Activated CD4-positive, alpha-beta T cell treated with anti-CD3 and anti-CD28 coated beads, Interleukin-2, amount 50 U/mL, for 4 hours (primary cell): Measurements from ENCODE around the gene DHRS9.

ENCODE experiments used
- DNase-seq, 2 experiments: peaks; one replicate each; pipeline ENCODE4 v3.0.0-alpha.2; 2020

DHRS9 gene

DNA sequence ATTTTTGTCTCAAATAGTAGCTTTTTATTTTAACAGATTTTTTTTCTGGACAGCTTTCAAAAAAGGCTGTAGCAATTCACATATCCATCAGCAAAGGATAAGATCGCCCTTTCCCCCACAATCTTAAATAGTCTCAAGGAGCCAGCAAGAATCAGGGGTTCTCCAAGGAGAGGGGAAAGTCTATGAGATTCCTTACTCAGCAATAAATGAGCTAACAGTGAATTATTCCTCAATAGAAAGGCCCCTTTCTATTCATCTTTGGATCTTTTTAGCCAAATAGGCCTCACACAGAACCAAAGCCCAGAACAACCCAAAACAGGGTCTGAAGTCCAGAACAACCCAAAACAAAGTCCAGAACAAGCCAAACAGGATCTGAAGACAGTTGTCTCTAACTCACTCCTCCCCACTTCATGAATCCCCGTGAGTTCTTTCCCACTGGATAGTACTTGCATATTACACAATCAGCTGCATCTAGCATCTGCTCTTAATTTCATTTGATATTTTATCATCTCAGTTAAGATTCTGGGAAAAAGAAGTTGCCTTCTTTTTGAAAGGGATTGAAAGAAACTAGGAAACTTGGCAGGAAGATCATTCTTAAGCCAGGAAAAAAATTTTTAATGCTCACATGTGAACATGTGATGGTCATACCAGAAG, 3.4 kb upstream of the DHRS9 start:
- no peak for DNase-seq

DNA sequence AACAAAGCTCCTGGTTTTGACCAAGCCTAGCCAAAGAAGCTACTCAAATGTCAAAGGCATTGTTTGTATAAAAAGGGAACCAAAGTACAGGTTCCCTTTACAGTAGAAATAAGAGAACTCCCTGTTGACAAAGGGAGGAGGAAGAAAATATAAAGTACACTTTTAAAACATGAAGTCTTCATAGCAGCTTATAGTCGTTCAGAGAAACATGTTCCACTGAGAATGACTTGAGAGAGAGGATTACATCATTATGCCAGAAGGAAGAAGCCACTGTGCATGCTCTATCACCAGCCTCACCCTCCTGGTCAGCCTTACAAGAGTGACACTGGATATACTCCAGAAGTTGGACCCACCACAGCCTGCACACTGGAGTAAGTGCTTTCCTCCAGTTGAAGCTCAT, 2.5 kb upstream of the DHRS9 start:
- DNase-seq, result no peak

DNA sequence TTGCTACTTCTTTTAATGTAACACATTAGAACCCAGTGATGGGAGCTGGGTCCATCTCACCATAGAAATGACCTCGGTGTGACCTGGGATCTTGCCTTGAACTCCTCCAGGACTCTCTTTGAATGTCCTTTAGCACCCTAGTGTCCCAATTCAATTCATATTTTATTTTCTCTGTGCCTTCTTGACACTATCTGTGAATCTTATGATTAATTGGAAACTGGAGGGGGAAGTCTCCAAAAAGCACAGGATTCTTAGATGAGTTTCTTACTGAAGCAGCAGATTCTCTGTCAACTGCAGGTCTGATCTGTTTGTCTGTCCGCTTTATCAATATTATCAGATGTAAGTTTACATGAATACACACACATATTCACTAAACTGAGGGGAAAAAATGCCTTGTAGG, 470 bp downstream of the DHRS9 start:
- no peak for DNase-seq

DNA sequence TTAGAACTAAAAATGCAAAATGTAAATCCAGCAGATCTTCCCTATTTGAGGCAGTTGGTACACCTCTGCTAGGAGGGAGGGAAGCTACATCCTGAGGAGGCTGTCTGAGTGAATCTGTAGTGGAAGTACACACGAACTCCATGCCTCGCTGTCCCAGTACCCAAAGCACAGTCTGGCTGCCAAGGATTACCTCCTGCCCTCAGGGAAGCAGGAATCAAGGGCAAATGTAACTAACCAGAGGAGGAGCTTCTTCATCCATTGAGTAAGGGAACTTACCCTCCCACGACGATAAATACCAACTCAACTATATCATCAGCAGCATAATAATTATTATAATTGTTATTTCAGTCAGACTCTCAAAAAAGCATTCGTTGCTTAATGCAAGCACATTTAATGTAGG, 2.1 kb downstream of the DHRS9 start:
- no peak for DNase-seq

DNA sequence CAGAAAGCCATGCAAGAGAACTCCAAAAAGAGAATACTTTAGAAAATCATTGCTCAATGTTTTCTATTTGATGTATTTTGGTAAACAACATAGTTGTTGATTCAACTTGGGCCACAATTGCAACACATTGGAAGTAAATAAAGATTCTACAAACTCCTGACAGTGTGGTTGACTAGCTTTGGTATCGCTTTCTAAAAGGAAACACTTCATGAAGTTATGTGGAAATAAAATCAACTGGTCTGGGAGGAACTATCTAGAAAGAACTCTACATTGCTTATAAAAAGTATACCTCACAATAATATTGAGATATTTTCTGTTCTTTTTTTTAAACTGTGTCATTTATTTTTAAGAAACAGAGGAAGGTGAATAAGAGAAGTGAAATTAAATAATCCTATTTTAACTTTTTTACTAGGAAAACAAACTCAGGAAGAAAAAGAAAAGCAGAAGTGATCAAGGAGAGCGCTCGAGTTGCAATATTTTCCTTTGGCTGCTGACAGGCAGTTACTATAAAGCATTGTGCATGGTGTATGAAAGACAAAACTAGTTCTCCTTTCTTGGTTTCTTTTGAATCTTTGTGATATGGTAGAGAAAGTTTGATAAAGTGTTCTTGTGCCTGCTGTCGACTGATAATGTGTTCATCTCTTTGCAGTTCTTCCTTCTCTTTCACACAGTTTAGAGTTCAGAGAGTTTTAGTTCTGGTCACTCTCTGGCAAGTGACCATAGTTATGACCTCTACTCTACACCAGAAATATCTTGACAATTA, 3.0 kb downstream of the DHRS9 start:
- no peak for DNase-seq

DNA sequence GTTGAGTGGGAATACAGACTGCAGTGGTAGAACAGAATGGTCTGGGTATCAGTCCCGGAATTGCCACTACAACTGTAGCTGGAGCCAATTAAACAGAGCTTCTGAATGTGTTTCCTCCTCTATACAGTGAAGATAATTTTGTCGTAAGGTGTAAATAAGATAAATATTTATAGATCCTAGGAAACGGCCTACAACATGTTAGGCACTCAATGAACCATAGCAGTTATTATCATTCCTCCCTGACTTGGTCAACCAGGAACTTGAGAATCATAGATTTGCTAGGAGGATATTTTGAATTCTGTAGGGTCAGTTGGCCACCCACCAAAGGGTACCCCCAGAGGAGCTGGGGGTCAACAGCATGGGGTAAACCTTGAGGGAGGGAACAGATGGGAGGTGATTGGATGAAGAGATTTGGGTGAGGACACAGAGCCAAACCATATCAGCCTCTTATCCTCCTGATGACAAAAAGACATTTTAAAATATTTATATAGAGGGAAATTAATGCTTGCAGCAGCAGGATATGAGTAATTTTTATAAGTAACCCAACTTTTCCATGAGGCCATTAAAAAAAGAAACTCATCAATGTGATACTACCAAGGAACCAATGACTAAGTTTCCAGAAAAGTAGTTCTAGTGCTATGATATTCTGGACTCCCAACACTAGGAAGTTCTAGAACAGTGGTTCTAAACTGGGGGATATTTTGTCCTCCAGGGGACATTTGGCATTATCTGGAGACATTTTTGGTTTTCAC, 4.0 kb downstream of the DHRS9 start:
- no peak for DNase-seq

DNA sequence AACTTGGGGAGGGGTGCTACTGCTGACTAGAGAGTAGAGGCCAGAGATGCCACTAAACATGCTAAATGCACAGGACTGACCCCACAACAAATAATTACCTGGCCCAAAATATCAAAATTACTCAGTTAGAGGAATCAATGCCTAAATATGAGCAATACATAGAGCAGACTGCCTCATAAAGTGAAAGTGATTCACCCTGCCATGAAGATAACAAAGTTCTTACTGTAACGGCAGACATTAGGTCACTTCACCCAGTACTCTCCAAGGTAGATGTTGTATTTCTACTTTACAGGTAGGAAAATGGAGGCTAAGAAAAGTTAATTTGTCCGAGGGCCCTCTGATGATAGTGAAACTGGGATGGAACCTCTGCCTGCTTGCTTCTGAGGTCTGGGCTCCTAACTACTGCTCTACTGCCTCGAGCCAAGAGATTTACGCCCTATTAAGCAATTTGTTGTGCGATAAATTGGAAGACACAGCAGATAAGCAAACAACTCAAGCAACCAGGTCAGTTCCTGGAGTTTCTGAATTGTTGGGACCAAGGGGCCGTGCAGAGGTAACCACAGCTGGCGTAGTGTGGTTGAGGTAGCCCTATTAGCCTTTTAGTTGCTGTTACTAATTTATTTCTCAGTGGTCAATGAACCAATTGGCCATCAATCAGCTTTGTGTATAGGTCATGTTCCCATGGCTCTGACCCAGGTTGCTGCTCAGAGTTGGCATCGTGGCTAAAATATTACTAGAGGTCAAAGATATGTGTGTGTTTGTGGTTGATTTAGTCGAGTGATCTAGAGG, 4.8 kb downstream of the DHRS9 start:
- no peak for DNase-seq

DNA sequence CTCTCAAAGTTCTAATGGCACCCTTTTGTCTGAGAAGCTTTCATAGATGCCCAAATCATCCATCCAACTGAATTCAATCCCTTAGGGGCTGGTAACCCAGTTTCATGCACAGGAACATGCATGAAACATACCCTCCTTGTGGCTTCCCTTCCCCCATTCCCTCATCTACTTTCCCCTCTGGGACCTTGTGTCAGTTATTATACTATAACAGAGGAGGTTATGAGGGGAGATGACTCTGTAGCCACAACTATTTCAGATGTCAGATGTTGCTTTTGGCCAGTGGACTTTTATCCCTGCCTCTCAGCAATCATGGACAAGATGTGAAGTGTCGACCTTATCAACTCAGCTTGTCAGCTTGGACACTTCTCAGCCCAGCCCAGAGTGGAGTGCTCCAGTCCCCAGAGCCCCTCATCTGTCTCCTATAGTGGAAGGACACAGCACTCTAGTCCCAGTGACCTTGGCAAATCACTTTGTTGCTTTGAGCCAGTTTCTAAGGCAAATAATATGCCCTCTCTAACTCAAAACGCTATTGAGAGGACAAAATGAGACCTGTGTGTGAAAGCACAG, 8.4 kb downstream of the DHRS9 start:
- no peak for DNase-seq

DNA sequence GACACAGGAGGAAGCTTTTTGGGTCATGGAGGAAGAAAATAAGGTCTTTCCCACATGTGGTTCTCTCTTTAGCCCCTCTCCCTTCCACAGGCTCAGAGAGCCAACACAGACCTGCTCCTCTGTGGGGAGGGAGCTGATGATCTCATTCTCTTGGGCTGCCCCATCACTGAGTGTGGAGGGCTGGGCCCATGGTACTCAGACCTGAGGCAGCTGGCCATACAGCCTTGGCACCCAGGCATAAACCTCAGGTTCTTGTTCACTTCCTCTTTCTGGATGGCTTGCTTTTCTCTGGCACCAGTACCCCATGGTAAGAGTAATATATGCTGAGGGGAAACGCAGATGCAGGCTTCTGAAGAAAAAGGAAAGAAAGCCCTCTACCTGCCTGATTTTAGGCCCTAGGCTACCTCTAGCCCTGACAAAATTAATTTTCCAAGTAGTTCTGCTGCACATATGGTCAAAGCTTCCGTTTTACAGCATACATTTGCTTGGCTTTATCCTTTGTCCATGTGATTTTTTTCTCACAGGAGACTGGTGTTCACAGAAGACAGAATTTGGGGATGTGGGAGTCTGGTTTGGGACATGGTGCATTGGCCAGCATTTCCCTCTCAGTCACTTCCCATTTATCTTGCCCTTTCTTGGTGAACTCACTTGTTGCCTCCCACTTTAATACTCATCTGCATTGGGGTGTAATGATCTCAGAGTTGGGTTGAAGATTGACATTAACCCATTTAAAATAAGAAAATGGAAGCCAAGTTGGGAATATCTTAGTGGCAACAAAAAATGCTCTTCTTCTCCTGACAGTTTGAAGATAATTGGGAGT, 11.1 kb downstream of the DHRS9 start:
- DNase-seq, result no peak

DNA sequence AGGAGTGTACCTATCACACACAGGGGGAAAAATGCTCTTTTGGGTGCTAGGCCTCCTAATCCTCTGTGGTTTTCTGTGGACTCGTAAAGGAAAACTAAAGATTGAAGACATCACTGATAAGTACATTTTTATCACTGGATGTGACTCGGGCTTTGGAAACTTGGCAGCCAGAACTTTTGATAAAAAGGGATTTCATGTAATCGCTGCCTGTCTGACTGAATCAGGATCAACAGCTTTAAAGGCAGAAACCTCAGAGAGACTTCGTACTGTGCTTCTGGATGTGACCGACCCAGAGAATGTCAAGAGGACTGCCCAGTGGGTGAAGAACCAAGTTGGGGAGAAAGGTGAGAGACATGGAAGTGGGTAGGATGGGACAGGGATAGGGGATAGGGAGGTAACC, 12.2 kb downstream of the DHRS9 start:
- no peak for DNase-seq

DNA sequence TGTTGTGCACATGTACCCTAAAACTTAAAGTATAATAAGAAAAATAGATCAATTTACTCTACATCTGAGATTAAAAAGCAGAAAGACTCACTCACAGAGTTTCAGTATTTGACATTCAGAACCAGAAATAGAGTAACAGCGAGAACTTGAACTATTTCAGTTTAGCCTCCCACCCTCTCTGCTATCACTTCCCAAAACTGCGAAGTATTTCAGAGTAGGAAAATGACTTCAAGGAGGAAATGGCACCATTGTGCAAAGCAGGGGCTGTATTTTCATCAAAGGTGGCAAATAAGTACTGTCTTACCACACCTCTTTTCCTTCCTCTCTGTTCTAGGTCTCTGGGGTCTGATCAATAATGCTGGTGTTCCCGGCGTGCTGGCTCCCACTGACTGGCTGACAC, 13.6 kb downstream of the DHRS9 start:
- DNase-seq, result no peak

DNA sequence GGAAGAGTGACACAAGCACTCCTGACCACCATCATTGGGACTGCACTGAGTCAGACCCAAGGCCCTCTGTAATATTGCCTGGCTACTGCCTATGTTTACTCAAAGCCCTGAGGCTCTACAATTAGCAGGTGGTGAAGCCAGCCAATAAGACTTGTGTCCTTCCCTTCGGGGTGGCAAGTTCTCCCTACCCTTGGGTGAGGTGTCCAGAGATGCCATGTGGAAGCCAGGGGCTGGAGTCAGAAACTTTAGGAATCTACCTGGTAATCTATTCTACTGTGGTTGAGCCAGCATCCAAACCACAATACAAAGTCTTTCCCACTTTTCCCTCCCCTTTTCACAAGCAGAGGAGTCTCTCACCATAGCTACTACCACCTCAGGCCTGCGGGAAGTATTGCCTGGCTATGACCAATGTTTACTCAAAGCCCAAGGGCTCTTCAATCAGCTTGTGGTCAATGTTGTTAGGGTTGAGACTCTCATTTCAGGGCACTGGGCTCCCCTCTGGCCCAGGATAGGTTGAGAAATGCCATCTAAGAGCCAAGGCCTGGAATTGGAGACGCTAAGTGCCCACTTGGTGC, 17.6 kb downstream of the DHRS9 start:
- no peak for DNase-seq

DNA sequence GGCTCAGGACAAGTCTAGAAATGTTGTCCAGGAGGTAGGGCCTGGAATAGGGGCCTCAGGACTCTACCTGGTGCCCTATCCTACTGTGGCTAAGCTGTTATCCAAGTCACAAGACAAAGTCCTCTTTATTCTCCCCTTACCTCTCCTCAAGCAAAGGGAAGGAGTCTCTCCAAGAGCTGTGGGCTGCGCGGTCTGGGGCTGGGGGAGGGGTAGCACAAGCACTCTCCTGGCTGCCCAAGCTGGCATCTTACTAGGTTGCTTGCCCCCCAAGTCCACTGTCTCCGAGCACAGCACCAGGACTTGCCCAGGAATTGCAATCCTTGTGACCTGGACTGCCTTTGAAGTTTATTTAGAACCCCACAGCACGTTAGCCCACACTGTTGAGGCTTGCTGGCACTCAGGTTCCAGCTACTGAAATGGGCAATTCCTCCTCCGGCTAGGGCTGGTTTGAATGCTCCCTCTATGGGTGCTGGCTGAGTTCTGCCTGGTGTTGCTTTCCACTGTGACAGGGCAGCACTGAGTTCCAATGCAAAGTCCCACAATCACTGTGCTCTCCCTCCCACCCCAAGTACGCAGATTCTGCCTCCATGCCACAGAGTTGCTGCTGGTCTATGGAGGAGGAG, 18.5 kb downstream of the DHRS9 start:
- DNase-seq, result no peak

DNA sequence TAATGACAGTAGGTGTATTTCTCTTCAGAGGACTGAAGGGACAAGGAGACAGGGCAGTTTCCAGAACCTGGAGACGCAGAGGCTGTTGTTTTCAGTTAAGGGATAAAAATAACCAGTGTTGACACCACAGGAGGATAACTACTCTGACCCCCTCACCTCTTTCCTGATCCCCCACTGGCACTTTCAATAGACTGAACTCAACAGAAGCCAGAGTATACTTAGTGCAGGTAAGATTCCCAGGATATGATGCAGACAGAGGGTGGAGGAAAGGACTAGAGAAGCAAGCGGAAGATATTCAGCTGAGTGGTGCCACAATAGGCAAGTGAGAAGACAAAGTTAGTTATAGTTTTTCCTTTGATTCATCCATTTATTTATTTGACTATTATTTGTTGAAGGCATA, 19.8 kb downstream of the DHRS9 start:
- DNase-seq, result no peak

DNA sequence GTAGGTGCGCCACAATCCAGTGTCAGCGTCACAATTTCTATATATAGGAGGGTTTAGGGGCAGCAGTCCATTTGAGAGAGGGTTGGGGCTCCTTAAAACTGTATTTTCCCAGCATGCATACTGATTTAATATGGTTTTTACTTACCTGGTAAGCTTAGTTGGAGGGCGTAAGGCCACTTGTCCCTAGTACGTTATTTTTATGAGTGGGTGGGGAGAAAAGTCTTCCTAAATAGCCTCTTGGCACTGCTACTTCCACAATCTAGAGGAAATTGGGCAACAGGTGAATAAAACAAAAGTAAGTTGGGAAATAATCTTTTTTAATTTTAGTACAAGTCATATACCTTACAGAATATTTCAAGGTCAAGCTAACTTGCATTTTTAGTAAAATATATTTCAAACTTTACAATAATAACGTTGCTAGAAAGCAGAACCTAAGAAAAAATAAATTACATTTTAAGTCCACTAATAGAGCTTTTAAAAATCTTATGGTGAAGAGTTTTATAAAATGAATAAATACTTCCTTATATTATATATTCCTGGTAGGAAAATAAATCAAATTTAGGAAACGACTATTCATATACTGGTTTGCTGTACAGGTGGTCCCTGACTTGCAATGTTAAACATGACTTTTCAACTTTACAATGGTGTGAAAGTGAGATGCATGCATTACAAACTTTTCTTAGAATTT, 20.9 kb downstream of the DHRS9 start:
- DNase-seq, result no peak

DNA sequence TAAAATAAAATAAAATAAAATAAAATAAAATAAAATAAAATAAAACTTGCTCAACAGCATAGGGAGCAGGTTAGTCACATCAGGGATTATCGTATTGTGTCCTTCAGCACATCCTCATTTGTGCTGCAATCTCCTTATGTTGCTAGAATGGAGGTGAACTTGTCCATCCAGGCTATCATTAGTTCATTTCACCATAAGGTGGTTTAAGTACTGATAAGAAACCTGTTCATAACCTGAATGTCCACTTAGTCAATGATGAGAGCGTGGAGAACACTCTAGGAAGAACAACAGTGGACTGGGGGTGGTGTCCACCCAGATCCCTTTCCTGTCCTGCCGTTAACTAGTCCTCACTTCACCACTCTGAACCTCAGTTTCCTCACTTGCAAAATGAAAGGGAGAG, 21.9 kb downstream of the DHRS9 start:
- no peak for DNase-seq

DNA sequence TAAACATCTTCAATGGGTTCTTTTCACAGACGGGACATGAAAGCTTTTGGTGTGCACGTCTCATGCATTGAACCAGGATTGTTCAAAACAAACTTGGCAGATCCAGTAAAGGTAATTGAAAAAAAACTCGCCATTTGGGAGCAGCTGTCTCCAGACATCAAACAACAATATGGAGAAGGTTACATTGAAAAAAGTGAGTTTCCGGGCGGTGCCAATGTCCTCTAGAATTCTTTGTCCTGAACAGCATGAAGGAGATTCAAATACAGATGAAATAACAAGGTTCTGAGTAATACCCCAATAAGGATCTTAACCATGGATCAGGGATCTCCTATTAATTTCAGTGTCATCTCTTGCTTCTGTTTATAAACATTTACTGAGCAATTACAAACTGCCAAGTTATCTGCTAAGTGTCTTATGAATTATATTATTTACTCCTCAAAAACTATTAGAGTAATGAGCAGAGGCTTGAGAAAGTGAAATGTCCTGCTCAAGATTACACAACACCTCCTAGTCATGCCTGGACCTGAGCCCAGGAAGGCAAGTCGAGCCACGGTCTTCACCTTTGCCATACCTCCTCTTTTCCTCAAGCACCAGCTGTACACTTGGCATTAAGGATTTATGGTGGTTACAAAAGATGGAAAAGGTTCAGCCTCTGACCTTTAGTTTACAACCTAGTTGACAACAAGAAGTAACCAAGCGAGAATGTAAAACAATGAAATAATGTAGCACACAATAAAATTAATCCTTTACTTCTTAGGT, 22.6 kb downstream of the DHRS9 start:
- DNase-seq, result no peak

DNA sequence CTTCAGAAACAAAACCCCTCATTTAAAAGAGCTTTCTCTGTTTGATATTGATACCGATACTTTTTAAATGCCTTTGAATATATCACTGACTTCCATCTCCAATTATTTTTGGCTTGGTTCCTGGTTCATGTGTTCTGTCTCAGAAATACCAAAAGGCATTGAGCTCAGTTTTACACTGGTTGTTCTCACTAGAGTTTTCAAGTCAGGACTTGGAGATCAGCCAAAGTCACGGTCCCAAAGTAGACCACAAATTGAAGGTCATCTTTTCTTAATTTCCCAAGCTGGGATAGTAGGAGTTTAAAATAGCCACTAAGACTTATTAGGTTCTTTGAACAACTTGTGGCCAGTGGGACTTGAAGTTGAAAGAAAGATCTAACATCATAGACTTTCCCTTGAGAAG, 24.2 kb downstream of the DHRS9 start:
- DNase-seq, result no peak

DNA sequence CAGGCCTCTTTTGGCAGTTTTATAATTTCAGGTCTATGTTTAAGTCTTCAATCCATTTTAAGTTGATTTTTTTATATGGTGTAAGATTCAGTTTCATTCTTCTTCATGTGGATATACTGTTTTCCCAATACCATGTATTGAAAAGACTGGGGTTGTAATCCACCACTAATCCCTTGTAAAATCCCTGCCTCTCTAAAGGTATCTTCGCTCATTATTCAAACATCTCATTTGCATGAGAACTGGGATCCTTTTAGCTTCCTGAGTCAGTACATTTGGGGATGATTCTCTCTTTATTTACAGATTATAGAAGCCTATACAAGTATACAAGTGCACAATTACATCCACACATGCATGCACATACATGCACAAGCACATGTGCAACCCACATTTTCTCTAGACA, 25.3 kb downstream of the DHRS9 start:
- no peak for DNase-seq

DNA sequence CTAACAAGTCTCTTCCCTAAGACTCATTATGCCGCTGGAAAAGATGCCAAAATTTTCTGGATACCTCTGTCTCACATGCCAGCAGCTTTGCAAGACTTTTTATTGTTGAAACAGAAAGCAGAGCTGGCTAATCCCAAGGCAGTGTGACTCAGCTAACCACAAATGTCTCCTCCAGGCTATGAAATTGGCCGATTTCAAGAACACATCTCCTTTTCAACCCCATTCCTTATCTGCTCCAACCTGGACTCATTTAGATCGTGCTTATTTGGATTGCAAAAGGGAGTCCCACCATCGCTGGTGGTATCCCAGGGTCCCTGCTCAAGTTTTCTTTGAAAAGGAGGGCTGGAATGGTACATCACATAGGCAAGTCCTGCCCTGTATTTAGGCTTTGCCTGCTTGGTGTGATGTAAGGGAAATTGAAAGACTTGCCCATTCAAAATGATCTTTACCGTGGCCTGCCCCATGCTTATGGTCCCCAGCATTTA, 26.3 kb downstream of the DHRS9 start:
- DNase-seq, result no peak
